ENCODE results near the gene FAF2. TPM values are rescaled to one million over a fixed set of nuclear protein-coding genes. Genes with fewer than 3 reads are reported as not detected.
"Not testable (repeated sequence)": the region's sequence is repeated elsewhere in the genome, so short reads cannot be mapped to it uniquely, and the experiment has no call there.

The FAF2 gene
- total RNA-seq, 2 experiments from 2014 or later: 37.6 to 44.8 TPM

- Mint-ChIP-seq H3K36me3 (ENCODE audit: low read depth) (no peaks in the 10 kb centered on the region), H3K27me3 (no peaks in the 10 kb centered on the region), H3K9me3 (ENCODE audit: low read depth) (no peaks in the 10 kb centered on the region), H3K27ac (no peak overlapping the region), H3K4me1 (peaks cover 10% of the 10 kb centered on the region), H3K4me3 (no peak overlapping the region)
- no peak for DNase-seq
- ChIA-PET CTCF (interaction anchor here (0.7 to 1.4 kb wide), 3 partner anchors 13 to 167 kb away, joined by 3 to 4 read pairs (median 3); no protein-coding TSS in a partner anchor), POLR2A (no interaction called here)
- no peak for ATAC-seq
- intact Hi-C loops (cut with DNase I, micrococcal nuclease): no loop called here
Observed at GRCh38 chr5:176440927-176441706, 7.1 kb upstream of the FAF2 start.

DNA sequence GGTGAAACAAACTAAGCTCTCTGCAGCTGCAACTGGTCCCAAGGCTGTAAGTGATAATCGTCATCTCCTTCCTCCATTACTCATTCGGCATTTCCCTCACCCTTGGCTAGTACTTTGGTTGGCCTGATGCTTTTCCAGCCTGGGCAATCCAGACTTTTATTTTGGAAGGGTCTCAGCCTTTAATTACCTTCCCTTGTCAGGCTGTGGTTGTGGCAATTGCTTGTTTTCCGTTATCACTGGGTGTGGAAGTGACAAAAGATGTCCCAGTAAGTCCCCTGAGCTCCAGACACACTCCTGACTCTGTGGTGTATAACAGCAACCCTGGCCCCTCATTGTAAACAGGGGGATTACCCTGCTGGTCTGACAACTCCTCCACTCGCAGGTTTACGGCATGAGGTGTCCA lies 6.3 kb upstream of the FAF2 start:
- DNase-seq (no peak), ATAC-seq (no peak)
- Mint-ChIP-seq H3K27me3 (no peaks in the 10 kb centered on the region), H3K4me3 (no peak overlapping the region), H3K9me3 (ENCODE audit: low read depth) (no peaks in the 10 kb centered on the region), H3K27ac (no peak overlapping the region), H3K36me3 (ENCODE audit: low read depth) (no peaks in the 10 kb centered on the region), H3K4me1 (peaks cover 9% of the 10 kb centered on the region)
- intact Hi-C loops (cut with DNase I, micrococcal nuclease): no loop called here
- ChIA-PET POLR2A (no interaction called here), CTCF (interaction anchor here (0.7 to 0.8 kb wide), 2 partner anchors 12 to 166 kb away, joined by 3 to 4 read pairs; no protein-coding TSS in a partner anchor)

DNA sequence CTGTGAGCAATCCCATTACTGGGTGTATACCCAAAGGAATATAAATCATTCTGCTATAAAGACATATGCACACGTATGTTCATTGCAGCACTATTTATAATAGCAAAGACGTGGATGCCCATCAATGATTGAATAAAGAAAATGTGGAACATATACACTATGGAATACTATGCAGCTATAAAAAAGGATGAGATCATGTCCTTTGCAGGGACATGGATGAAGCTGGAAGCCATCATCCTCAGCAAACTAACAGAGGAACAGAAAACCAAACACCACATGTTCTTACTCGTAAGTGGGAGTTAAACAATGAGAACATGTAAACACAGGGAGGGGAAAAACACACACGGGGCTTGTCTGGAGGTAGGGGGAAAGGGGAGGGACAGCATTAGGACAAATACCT lies 5.3 kb upstream of the FAF2 start:
- ATAC-seq; intact Hi-C loops (cut with DNase I, micrococcal nuclease); H3K27me3 Mint-ChIP-seq; H3K4me1 Mint-ChIP-seq; H3K36me3 Mint-ChIP-seq (ENCODE audit: low read depth); DNase-seq; H3K9me3 Mint-ChIP-seq (ENCODE audit: low read depth); H3K27ac Mint-ChIP-seq; POLR2A ChIA-PET; H3K4me3 Mint-ChIP-seq: not testable (repeated sequence)
- CTCF ChIA-PET: interaction anchor here (1.2 kb wide), 1 partner anchor 25 kb away, joined by 4 read pairs; no protein-coding TSS in a partner anchor

GRCh38 chr5:176444742-176445141 lies 3.4 kb upstream of the FAF2 start:
- H3K4me3 Mint-ChIP-seq: no peak overlapping the region
- intact Hi-C loops (cut with DNase I, micrococcal nuclease): loop anchor here in 1 of 2 experiments (5.0 kb wide), 1 partner anchor 922 kb away; no protein-coding TSS in a partner anchor
- ATAC-seq (no peak), DNase-seq (no peak)
- H3K9me3 Mint-ChIP-seq (ENCODE audit: low read depth): no peaks in the 10 kb centered on the region
- H3K27me3 Mint-ChIP-seq: no peaks in the 10 kb centered on the region
- peaks cover 2% of the 10 kb centered on the region for H3K36me3 Mint-ChIP-seq (ENCODE audit: low read depth)
- ChIA-PET CTCF (no interaction called here), POLR2A (no interaction called here)
- peaks cover 15% of the 10 kb centered on the region for H3K4me1 Mint-ChIP-seq
- H3K27ac Mint-ChIP-seq: no peak overlapping the region

- intact Hi-C loops (cut with DNase I, micrococcal nuclease): loop anchor here in 1 of 2 experiments (5.0 kb wide), 1 partner anchor 924 kb away; no protein-coding TSS in a partner anchor
- peaks cover 25% of the 10 kb centered on the region for H3K4me1 Mint-ChIP-seq
- H3K27me3 Mint-ChIP-seq: no peaks in the 10 kb centered on the region
- no peaks in the 10 kb centered on the region for H3K9me3 Mint-ChIP-seq (ENCODE audit: low read depth)
- no peak for ATAC-seq
- POLR2A ChIA-PET: no interaction called here
- peak overlapping the region; percentile 15 for H3K4me3 Mint-ChIP-seq
- peaks cover 2% of the 10 kb centered on the region for H3K36me3 Mint-ChIP-seq (ENCODE audit: low read depth)
- no peak for DNase-seq
- no peak overlapping the region for H3K27ac Mint-ChIP-seq
- CTCF ChIA-PET: interaction anchor here (1.4 kb wide), 1 partner anchor 30 kb away, joined by 8 read pairs; the partner anchor contains the start of gene CLTB
Observed at GRCh38 chr5:176446028-176446665, 2.0 kb upstream of the FAF2 start.

DNA sequence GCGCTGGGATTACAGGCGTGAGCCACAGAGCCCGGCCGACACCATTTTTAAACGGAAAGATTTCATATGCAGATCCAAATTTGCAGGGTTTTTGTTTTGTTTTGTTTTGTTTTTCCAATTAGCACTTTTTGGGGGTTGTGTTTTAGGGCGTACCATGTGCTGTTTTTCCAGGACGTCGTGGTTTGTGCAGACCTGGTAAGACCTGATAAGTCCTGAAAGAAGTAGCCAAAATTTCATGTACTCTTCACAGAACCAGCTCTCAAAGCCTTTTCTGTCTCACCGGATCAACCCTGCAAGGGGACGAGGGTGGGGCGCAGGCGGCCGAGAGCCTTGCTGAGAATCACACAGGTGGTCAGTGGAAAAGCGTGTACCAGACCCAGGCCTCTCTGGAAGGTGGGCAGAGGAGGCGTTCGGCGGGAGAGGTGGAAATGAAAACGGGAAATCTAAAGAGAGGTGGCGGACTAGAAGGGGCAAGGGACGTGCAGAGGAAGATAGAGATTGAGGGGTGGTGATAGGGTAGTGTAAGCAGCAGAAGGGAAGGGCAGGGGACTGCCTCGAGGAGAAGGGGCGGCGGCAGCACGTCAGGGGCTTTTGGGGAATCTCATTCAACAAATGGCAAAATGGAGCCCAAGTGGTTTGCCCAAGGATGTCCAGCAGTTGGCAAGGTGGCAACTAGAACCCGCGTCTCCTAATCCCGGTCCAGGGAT lies 1.1 kb upstream of the FAF2 start:
- ATAC-seq: no peak
- intact Hi-C loops (cut with DNase I, micrococcal nuclease): loop anchor here in 1 of 2 experiments (5.0 kb wide), 1 partner anchor 925 kb away; no protein-coding TSS in a partner anchor
- Mint-ChIP-seq H3K27me3 (no peaks in the 10 kb centered on the region), H3K9me3 (ENCODE audit: low read depth) (no peaks in the 10 kb centered on the region), H3K4me1 (peaks cover 25% of the 10 kb centered on the region), H3K27ac (peak overlapping the region; percentile 97), H3K4me3 (peak overlapping the region; percentile 90), H3K36me3 (ENCODE audit: low read depth) (peaks cover 2% of the 10 kb centered on the region)
- CTCF ChIA-PET: interaction anchor here (0.7 to 1.8 kb wide), 20 partner anchors 8 to 200 kb away, joined by 3 to 22 read pairs (median 5); partner anchors contain the start of genes CLTB, RNF44 and TSPAN17
- POLR2A ChIA-PET: interaction anchor here (0.6 to 2.6 kb wide), 5 partner anchors 20 to 116 kb away, joined by 3 to 18 read pairs (median 3); partner anchors contain the start of genes HIGD2A, NOP16 and RNF44
- peak; percentile 29 for DNase-seq

GRCh38 chr5:176447591-176447977 lies 601 bp upstream of the FAF2 start:
- Mint-ChIP-seq H3K36me3 (ENCODE audit: low read depth) (peaks cover 5% of the 10 kb centered on the region), H3K27ac (peak overlapping the region; percentile 97), H3K4me1 (peaks cover 28% of the 10 kb centered on the region), H3K9me3 (ENCODE audit: low read depth) (no peaks in the 10 kb centered on the region), H3K27me3 (no peaks in the 10 kb centered on the region), H3K4me3 (peak overlapping the region; percentile 90)
- ATAC-seq (peak; percentile 6), DNase-seq (no peak)
- ChIA-PET POLR2A (interaction anchor here (0.6 to 2.6 kb wide), 5 partner anchors 21 to 115 kb away, joined by 3 to 18 read pairs (median 3); partner anchors contain the start of genes HIGD2A, NOP16 and RNF44), CTCF (interaction anchor here (0.6 to 1.8 kb wide), 22 partner anchors 9 to 566 kb away, joined by 3 to 22 read pairs (median 5); partner anchors contain the start of genes CLTB, RNF44 and TSPAN17)
- intact Hi-C loops (cut with DNase I, micrococcal nuclease): loop anchor here in 1 of 2 experiments (5.0 kb wide), 1 partner anchor 925 kb away; no protein-coding TSS in a partner anchor

DNA sequence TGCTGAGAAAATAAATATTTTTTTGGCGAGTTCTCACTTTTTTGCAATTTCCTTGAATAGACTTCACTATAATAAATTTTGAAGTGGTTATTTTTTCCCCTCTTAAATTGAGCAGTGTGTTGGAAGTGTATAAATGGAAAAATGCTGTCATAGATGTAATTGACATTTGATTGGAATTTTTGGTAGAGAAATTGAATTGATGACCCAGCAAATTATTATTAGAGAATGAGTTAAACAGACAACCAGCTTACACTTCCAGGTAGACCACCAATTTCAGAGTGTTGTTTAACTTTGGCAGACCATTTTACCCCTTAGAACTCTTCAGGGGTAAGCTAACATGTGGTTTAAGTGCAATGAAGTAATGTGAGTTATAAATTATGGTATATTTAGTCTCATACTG lies 1.9 kb downstream of the FAF2 start:
- POLR2A ChIA-PET: no interaction called here
- Mint-ChIP-seq H3K27ac (peak overlapping the region; percentile 8), H3K4me1 (peaks cover 38% of the 10 kb centered on the region), H3K4me3 (no peak overlapping the region), H3K27me3 (no peaks in the 10 kb centered on the region), H3K9me3 (ENCODE audit: low read depth) (no peaks in the 10 kb centered on the region), H3K36me3 (ENCODE audit: low read depth) (peaks cover 18% of the 10 kb centered on the region)
- DNase-seq (no peak), ATAC-seq (no peak)
- intact Hi-C loops (cut with DNase I, micrococcal nuclease): no loop called here
- CTCF ChIA-PET: interaction anchor here (1.4 kb wide), 1 partner anchor 12 kb away, joined by 3 read pairs; no protein-coding TSS in a partner anchor

DNA sequence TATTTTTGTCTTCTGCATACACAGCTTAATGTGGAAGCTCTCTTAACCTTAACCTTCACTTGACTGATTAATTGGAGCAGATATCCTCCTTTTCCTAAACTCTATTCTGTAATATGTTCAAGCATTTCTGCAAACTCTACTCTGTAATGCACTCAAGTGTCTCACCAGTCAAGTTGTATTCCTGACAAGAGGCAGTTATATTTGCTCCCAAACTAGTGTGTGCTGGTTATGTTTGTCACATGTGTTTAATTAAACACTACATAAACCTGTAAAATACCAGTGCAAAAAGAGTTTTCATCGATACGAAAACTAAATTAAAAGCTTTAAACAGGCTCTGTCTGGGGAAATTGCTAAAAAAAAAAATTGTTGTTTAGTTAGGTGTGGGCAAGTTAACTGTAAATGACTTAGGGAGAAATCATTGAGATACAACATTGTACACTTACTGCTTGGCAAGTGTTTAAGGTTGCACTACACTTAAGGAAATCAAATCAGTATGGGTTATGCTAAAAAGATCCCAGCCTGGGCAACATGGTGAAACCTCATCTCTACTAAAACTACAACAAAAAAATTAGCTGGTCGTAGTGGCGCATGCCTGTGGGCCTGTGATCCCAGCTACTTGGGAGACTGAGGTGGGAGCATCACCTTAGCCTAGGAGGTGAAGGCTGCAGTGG lies 6.7 kb downstream of the FAF2 start:
- Mint-ChIP-seq H3K4me1 (peaks cover 39% of the 10 kb centered on the region), H3K36me3 (ENCODE audit: low read depth) (peaks cover 26% of the 10 kb centered on the region), H3K27ac (no peak overlapping the region), H3K9me3 (ENCODE audit: low read depth) (no peaks in the 10 kb centered on the region), H3K4me3 (no peak overlapping the region), H3K27me3 (no peaks in the 10 kb centered on the region)
- ChIA-PET CTCF (interaction anchor here (0.7 to 1.3 kb wide), 2 partner anchors 13 to 34 kb away, joined by 3 to 4 read pairs; no protein-coding TSS in a partner anchor), POLR2A (no interaction called here)
- ATAC-seq (no peak), DNase-seq (no peak)
- intact Hi-C loops (cut with DNase I, micrococcal nuclease): no loop called here

DNA sequence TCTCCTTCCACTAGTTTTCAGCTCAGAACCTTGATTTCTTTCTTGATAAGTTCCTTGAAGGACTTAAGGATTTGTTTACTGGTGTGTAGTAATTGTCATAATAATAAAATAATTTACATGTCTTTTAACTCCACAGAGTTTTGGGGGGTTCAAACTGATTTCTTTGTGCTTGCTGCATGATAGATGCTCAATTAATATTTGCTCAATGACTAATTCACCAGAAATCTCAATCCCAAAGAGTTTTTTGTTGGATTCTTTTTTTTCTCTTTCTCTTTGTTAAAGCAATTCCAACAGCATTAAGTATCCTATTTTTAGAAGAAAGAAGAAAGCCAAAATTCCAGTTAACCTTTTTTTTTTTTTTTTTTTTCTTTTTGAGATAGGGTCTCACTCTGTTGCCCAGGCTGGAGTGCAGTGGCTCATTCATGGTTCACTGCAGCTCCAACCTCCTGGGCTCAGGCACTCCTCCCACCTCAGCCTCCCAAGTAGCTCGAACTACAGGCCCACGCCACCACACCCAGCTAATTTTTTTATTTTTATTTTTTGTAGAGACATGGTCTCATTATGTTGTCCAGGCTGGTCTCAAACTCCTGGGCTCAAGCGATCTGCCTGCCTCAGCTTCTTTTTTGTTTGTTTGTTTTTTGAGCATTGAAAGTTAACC lies 10.8 kb downstream of the FAF2 start:
- ChIA-PET POLR2A (no interaction called here), CTCF (interaction anchor here (1.6 kb wide), 1 partner anchor 11 kb away, joined by 3 read pairs; no protein-coding TSS in a partner anchor)
- no peak overlapping the region for H3K27ac Mint-ChIP-seq
- peaks cover 30% of the 10 kb centered on the region for H3K4me1 Mint-ChIP-seq
- no peak overlapping the region for H3K4me3 Mint-ChIP-seq
- ATAC-seq: no peak
- no peaks in the 10 kb centered on the region for H3K27me3 Mint-ChIP-seq
- intact Hi-C loops (cut with DNase I, micrococcal nuclease): no loop called here
- H3K36me3 Mint-ChIP-seq (ENCODE audit: low read depth): peaks cover 20% of the 10 kb centered on the region
- H3K9me3 Mint-ChIP-seq (ENCODE audit: low read depth): no peaks in the 10 kb centered on the region
- no peak for DNase-seq
